IPS-20b (cell line): ENCODE data around the gene ABR.

ENCODE experiments used
- H3K27ac ChIP-seq: one replicate; pipeline ENCODE4 v1.5.1; 2013; ENCODE audit warnings: low read length
- H3K27me3 ChIP-seq: 2 replicates; pipeline ENCODE4 v1.6.1; 2013; ENCODE audit warnings: mild to moderate bottlenecking, low read length, inconsistent platforms; ENCODE audit not compliant: insufficient read depth
- H3K36me3 ChIP-seq: 2 replicates; pipeline ENCODE4 v1.6.1; 2013; ENCODE audit warnings: low read depth, mild to moderate bottlenecking, inconsistent platforms, low read length, moderate library complexity; ENCODE audit not compliant: insufficient read depth
- H3K4me1 ChIP-seq: 2 replicates; pipeline ENCODE4 v1.6.1; 2013; ENCODE audit warnings: mild to moderate bottlenecking, control low read depth, inconsistent platforms, low read length, moderate library complexity; ENCODE audit not compliant: insufficient read depth
- H3K4me3 ChIP-seq: 2 replicates; pipeline ENCODE4 v1.5.1; 2013; ENCODE audit warnings: mild to moderate bottlenecking, low read length, inconsistent platforms
- H3K9ac ChIP-seq: 2 replicates; pipeline ENCODE4 v1.6.1; 2013; ENCODE audit warnings: low read depth, mild to moderate bottlenecking, inconsistent platforms, low read length, moderate library complexity
- H3K9me3 ChIP-seq: 2 replicates; pipeline ENCODE4 v1.6.1; 2013; ENCODE audit warnings: mild to moderate bottlenecking, low read depth, low read length, inconsistent platforms; ENCODE audit not compliant: insufficient read depth

The ABR gene

DNA sequence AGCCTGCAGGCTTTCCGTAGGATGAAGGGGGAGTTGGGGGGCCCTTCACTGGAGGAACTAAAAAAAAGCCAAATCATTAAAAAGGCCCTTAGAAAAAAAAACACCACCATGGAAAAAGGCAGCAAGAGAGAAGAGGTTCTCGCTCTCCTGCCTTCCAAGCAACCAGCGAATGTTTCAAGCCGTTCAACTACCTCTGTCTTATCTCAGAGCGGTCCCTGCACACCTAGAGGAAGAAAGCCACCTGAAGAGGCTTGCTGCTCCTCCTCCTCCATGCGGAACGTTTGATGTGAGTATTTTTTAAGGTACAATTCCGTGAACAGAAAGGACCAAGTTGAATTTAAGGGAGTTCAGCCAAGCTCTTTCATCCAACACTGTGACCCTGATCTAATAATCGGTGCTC lies 209.4 kb downstream of the ABR start:
- Histone ChIP-seq H3K4me3 (0 out of 2 replicates have a peak overlapping the region, but pooled peaks have one; percentile 24), H3K27ac (no peak overlapping the region), H3K9me3 (no peaks in the 10 kb centered on the region), H3K27me3 (no peaks in the 10 kb centered on the region), H3K36me3 (no peaks in the 10 kb centered on the region), H3K9ac (peak overlapping the region; percentile 34), H3K4me1 (peaks cover 24% of the 10 kb centered on the region)

DNA sequence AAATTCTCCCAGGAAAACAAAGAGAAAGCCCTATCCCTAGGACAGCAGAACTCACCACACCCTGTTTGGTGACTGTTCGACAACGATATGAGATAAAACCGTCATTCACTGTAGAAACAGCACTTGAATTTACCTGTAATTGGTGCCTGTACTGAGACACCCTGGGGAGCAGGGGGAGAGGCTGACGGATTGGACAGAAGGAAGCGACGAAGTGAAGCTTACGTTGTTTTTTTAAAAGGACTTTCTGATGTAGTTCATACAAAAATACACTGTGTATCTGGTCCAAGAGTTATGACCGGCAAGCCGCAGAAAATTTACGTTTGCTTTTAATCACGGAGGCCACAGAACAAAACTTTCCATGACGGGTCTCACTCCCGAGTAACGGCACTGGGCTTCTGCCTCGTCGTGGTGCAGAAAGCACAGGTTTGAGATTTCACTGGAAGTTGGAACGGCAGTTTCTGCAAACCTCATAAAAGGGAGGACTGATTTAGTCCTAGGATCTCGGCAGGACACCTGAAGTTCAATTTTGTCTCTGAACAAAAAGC lies 209.9 kb downstream of the ABR start:
- no peak overlapping the region for H3K27ac ChIP-seq
- H3K36me3 ChIP-seq: no peaks in the 10 kb centered on the region
- peak overlapping the region; percentile 24; the same call in 1 of the 2 replicates for H3K4me3 ChIP-seq
- H3K4me1 ChIP-seq: peaks cover 25% of the 10 kb centered on the region
- H3K27me3 ChIP-seq: no peaks in the 10 kb centered on the region
- H3K9me3 ChIP-seq: no peaks in the 10 kb centered on the region
- H3K9ac ChIP-seq: peak overlapping the region; percentile 34; the same call in 1 of the 2 replicates

DNA sequence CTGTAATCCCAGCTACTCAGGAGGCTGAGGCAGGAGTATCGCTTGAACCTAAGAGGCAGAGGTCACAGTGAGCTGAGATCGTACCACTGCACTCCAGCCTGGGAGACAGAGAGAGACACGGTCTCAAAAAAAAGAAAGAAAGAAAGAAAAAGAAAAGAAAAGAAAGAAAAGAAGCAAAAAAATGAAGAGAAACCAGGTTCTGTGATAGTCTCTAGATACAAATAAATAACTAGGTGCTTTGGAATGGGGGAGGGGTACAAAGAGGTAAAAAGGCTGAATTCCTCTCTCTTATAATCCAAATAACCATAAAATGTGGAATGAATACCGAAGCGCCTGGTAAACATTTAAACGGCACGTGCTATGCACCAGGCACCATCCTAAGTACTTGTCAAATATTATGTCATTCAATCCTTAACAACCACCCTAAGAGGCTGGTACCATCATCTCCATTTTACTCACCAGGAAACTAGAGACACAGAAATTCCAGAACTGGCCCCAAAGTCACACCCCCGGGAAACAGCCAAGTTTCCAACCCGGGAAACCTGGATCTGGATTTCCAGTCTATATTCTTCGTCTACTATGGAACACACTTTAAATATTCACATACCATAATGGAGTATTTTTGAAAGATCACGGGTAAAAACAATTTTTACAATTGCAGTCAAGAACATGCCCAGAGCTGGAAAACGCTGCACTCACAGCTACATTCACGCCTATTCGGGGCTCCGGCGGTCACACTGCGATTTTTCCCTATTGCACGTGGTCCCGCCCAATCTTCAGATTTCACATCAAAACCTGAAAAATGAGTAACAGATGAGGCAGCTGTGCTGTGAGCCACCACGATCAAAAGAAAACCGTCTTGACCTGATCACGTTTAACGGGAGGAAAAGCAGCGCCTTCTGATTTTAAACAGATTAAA lies 210.7 kb downstream of the ABR start:
- no peak overlapping the region for H3K4me3 ChIP-seq
- peaks cover 33% of the 10 kb centered on the region for H3K4me1 ChIP-seq
- peak overlapping the region; percentile 34; the same call in 1 of the 2 replicates for H3K9ac ChIP-seq
- H3K27me3 ChIP-seq: no peaks in the 10 kb centered on the region
- no peaks in the 10 kb centered on the region for H3K9me3 ChIP-seq
- H3K36me3 ChIP-seq: no peaks in the 10 kb centered on the region
- no peak overlapping the region for H3K27ac ChIP-seq

DNA sequence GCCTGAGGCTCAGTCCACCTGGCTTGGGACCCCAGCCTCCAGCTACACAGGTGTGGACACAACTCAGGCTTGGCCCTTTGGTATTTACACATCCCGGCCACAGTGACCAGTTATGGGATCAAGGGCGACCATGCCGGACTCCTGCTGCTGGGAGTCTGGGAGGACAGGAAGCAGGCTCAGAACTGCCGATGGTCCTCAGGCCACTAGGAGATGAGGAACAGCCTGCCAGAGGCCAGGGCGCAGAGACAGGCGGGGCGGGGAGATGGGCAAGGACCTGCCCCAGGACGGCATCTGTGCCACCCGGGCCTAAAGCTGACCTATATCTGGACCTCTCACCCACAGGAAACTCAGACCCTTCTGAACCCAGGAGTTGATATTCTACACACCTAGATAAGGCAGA lies 212.7 kb downstream of the ABR start:
- no peak overlapping the region for H3K4me3 ChIP-seq
- H3K27ac ChIP-seq: no peak overlapping the region
- H3K9ac ChIP-seq: no peak overlapping the region
- H3K4me1 ChIP-seq: peaks cover 34% of the 10 kb centered on the region
- no peaks in the 10 kb centered on the region for H3K27me3 ChIP-seq
- no peaks in the 10 kb centered on the region for H3K36me3 ChIP-seq
- H3K9me3 ChIP-seq: no peaks in the 10 kb centered on the region

DNA sequence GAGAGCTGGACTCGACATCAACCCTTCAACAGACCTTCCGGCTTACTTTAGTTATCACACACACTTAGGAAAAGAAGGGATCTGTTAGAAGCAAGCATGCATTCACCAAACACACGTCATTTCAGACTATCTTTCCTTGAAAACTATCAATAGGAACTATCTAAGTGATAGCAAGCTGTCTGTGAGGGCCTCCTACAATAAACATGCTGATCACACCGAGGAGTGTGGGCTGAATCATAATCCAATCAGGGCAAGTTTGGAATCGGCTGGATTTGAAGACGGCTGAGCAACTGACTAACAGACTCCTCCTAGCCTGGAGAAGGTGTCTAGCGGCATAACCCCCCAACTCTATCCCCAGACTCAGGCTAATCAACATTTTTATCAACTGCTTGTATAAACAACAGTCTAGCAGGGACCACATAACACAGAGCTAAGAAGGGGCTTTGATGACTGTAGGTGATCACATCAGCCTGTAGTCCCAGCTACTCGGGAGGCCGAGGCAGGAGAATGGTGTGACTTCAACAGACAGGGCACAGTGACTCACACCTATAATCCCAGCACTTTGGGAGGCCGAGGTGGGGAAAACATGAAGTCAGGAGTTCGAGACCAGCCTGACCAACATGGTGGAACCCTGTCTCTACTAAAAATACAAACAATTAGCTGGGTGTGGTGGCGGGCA lies 214.3 kb downstream of the ABR start:
- Histone ChIP-seq H3K4me1 (peaks cover 31% of the 10 kb centered on the region), H3K9ac (peak overlapping the region; percentile 2; the same call in 1 of the 2 replicates), H3K27ac (no peak overlapping the region)

DNA sequence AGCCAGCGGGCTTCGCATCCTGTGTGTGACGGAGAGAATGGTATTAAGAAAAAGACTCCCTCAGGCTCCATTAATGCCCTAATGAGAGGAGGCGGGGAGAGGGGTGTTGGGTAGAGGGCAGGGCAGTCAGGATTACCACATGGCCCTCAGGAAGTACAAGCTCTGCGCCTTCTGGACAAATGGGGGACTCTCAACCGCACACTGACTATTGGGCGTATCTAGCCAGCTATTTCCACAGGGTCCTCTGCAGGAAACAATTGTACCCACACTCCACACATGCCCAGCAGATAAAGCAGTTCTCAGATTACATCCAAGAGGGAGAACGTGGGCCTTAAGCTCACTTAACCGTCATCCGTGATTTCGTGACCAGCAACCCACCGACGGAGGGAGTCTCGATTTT lies 214.9 kb downstream of the ABR start:
- no peak overlapping the region for H3K27ac ChIP-seq
- peaks cover 25% of the 10 kb centered on the region for H3K4me1 ChIP-seq
- no peaks in the 10 kb centered on the region for H3K27me3 ChIP-seq
- peak overlapping the region; percentile 2; the same call in 1 of the 2 replicates for H3K9ac ChIP-seq
- no peaks in the 10 kb centered on the region for H3K36me3 ChIP-seq
- H3K4me3 ChIP-seq: no peak overlapping the region
- no peaks in the 10 kb centered on the region for H3K9me3 ChIP-seq

More for the DNA sequence above, 214.3 kb downstream of the ABR start:
- H3K9me3 ChIP-seq: no peaks in the 10 kb centered on the region
- no peaks in the 10 kb centered on the region for H3K36me3 ChIP-seq
- no peaks in the 10 kb centered on the region for H3K27me3 ChIP-seq
- no peak overlapping the region for H3K4me3 ChIP-seq

DNA sequence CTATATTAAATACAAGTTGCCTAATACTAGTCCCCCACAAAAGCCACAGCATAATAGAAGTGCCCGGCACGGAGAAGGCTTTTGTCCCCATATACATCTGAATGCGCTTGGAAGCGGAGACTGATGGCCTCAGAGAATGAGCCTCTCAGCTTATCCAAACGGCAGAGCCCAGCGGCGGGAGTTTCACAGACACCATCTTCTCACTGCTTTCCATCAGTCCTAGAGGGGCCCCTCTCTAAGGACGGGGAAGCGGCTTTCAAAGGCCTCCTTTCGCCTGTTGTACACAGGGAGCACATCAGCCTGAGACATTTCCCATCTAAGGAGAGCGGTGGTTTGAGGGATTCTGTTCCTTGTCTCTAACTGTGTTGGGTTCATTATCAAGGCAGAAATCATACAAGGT lies 217.1 kb downstream of the ABR start:
- H3K27ac ChIP-seq: no peak overlapping the region
- H3K27me3 ChIP-seq: no peaks in the 10 kb centered on the region
- H3K9ac ChIP-seq: peak overlapping the region; percentile 60; the same call in 1 of the 2 replicates
- peaks cover 20% of the 10 kb centered on the region for H3K4me1 ChIP-seq
- H3K4me3 ChIP-seq: peak overlapping the region; percentile 52
- H3K9me3 ChIP-seq: no peaks in the 10 kb centered on the region
- no peaks in the 10 kb centered on the region for H3K36me3 ChIP-seq

DNA sequence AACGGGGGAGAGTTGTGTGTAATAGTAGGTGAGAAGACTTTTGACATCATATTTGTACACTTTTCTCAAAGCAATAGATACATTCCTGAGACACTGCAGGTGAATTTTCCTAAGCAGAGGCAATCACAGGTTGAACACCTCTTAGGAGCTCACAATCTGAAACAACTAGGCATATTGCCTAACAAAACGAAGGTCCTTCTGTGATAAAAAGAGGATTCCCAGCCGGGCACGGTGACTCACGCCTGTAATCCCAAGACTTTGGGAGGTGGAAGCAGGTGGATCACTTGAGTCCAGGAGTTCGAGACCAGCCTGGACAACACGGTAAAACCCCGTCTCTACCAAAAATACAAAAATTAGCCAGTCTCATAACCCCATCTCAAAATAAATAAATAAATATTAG lies 217.6 kb downstream of the ABR start:
- peaks cover 20% of the 10 kb centered on the region for H3K4me1 ChIP-seq
- no peaks in the 10 kb centered on the region for H3K27me3 ChIP-seq
- H3K27ac ChIP-seq: no peak overlapping the region
- no peak overlapping the region for H3K4me3 ChIP-seq
- H3K9me3 ChIP-seq: no peaks in the 10 kb centered on the region
- no peak overlapping the region for H3K9ac ChIP-seq
- H3K36me3 ChIP-seq: no peaks in the 10 kb centered on the region

DNA sequence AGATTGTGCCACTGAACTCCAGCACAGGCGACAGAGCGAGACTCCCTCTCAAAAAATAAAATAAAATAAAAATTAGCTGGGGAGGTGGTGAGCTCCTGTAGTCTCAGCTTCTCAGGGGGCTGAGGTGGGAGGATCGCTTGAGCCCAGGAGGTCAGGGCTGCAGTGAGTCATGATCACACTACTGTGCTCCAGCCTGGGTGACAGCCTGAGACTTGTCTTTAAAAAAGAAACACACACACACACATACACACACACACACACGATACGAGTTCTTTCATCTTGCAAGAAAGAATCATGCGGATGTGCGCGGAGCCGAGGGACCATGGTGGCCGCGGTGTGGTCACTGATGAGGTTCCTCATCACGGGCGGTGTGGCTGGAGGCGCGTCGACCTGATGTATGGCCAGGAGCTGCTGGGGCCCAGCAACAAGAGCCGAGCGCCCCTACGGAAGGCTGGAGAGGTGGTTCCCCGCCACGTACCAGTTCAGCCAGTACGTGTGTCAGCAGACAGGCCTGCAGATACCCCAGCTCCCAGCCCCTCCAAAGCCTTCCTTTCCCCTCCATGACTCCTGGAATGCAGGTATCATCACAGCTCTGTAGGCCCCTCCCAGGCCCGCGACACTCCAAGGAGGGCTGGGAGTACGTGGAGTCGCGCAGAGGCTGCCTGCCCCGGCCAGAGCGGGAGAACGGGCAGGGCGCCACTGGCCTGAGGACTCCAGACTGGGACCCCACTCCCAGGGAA lies 220.9 kb downstream of the ABR start:
- Histone ChIP-seq H3K4me1 (peaks cover 5% of the 10 kb centered on the region; the same call in 1 of the 2 replicates), H3K9me3 (no peaks in the 10 kb centered on the region), H3K36me3 (no peaks in the 10 kb centered on the region), H3K9ac (no peak overlapping the region), H3K4me3 (no peak overlapping the region), H3K27ac (no peak overlapping the region), H3K27me3 (no peaks in the 10 kb centered on the region)

DNA sequence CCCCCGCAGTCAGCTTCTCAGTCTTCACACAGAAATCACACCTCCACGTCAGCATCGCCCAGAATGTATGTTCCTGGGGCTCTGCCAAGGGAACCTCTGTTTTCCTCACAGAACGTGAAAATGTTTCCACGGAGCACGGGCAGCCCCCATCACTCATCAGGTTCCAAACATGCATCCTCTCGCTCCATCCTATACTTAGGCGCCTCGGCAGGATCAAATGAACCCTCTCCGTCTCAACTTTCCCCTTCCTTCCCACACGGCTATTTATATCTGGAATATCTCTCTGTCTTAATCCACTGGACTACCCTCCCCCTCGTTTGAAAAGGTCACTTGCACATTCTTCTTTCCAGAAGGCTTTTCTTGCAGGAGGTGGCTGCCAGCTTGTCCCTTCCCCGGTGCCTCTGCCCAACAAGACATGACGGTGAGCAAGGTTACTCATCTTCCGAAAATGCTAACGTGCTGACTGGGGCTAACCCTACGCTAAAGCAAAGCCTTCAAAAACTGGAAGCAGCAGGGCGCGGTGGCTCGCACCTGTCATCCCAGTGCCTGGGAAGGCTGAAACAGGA lies 221.8 kb downstream of the ABR start:
- H3K4me1 ChIP-seq: no peaks in the 10 kb centered on the region; the same call in 1 of the 2 replicates
- H3K9ac ChIP-seq: no peak overlapping the region
- no peaks in the 10 kb centered on the region for H3K27me3 ChIP-seq
- H3K27ac ChIP-seq: no peak overlapping the region
- H3K36me3 ChIP-seq: no peaks in the 10 kb centered on the region
- H3K9me3 ChIP-seq: no peaks in the 10 kb centered on the region
- H3K4me3 ChIP-seq: no peak overlapping the region

DNA sequence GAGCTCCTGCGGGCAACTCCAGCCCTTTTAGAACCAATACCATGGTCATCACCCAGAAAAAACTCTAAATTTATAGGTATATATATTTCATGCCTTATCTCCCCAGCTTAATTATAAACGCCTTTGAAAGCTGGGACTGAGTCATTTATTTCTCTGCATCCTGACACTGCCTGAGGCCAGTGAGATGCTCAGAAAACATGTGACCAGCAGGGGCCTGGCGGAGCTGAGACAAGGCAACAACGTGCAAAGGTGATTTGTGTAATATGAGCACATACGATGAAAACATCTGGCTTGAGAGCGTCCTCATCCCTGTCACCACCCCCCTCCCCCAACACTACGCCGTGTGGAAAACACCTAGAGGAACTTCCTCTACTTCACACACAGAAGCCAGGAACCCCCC lies 222.9 kb downstream of the ABR start:
- no peaks in the 10 kb centered on the region for H3K4me1 ChIP-seq
- H3K4me3 ChIP-seq: no peak overlapping the region
- no peaks in the 10 kb centered on the region for H3K36me3 ChIP-seq
- no peaks in the 10 kb centered on the region for H3K9me3 ChIP-seq
- no peaks in the 10 kb centered on the region for H3K27me3 ChIP-seq
- H3K27ac ChIP-seq: no peak overlapping the region
- no peak overlapping the region for H3K9ac ChIP-seq
